Mucosa of descending colon (tissue), 3 donors: ENCODE data around the gene ARHGEF26. TPM values are rescaled to one million over a fixed set of nuclear protein-coding genes. Genes with fewer than 3 reads are reported as not detected.

Experiments
- ATAC-seq: fragments of 200-7000 bp; cut with Tn5 transposase; one replicate; pipeline ENCODE4 v1.9.1; 2020; ENCODE audit warnings: mild to moderate bottlenecking, moderate library complexity
- DNase-seq, 3 donors: peaks; one replicate each; pipeline ENCODE4 v3.0.0-alpha.2; 2020
- H3K36me3 ChIP-seq: fragments of 200-600 bp; one replicate; pipeline ENCODE4 v1.8.0; 2021; ENCODE audit warnings: low read depth, mild to moderate bottlenecking
- H3K4me1 ChIP-seq: fragments of 200-600 bp; one replicate; pipeline ENCODE4 v1.8.0; 2021; ENCODE audit warnings: low read depth, mild to moderate bottlenecking
- H3K4me3 ChIP-seq: fragments of 200-600 bp; one replicate; pipeline ENCODE4 v1.8.0; 2021; ENCODE audit warnings: mild to moderate bottlenecking
- H3K9me3 ChIP-seq: fragments of 200-600 bp; one replicate; pipeline ENCODE4 v1.8.0; 2021; ENCODE audit warnings: mild to moderate bottlenecking
- CTCF ChIP-seq: fragments of 200-600 bp; IDR thresholded peaks from one replicate; pipeline ENCODE4 v1.8.0; 2022; ENCODE audit warnings: antibody characterized with exemption, mild to moderate bottlenecking
- intact Hi-C, 2 donors: fragments of 100-400 bp; cut with DNase I in 1 of 2; cut with micrococcal nuclease in 1 of 2; formaldehyde crosslinking; loops; one replicate each; pipeline versions ENCODE4 v1.11.0 to v1.11.1; 2022; cut with DNase I, micrococcal nuclease
- total RNA-seq, 3 donors: library from RNA; stranded (reverse); fragmentation: NEBNext Ultra II Directional in 2 of 3; extraction: Animal tissue kit (Norgen Biotek cat#: 25700) in 2 of 3; gene quantifications; one replicate each; pipeline versions ENCODE4 v1.2.1 to v1.2.4, GENCODE V29; 2021 to 2023
- donor health status: DM: no; HTN: no; CAD: no; lungs with moderate emphysema.
- donor health status: DM: no; HTN: no; CAD: no.
- donor health status: DM: no; HTN: yes; CAD: no.

Gene ARHGEF26
- total RNA-seq, 3 donors from 2014 or later, result 3.0 to 46.4 (median 6.8) TPM

GRCh38 chr3:154228561-154229216 lies 107.5 kb downstream of the ARHGEF26 start:
- no peak for TF ChIP-seq CTCF
- DNase-seq (no peak), ATAC-seq (no peak)
- intact Hi-C loops, result no loop called here
- Histone ChIP-seq H3K4me1 (no peaks in the 10 kb centered on the region), H3K9me3 (no peaks in the 10 kb centered on the region), H3K4me3 (no peak overlapping the region), H3K36me3 (no peaks in the 10 kb centered on the region)

GRCh38 chr3:154229217-154229590 lies 108.0 kb downstream of the ARHGEF26 start:
- ATAC-seq (no peak), DNase-seq (no peak)
- intact Hi-C loops, result no loop called here
- H3K36me3 ChIP-seq, result no peaks in the 10 kb centered on the region
- TF ChIP-seq CTCF, result no peak
- H3K9me3 ChIP-seq, result no peaks in the 10 kb centered on the region
- H3K4me3 ChIP-seq, result no peak overlapping the region
- H3K4me1 ChIP-seq, result no peaks in the 10 kb centered on the region

GRCh38 chr3:154235330-154235729 lies 114.1 kb downstream of the ARHGEF26 start:
- intact Hi-C loops, result no loop called here
- TF ChIP-seq CTCF, result no peak
- no peaks in the 10 kb centered on the region for H3K4me1 ChIP-seq
- no peaks in the 10 kb centered on the region for H3K36me3 ChIP-seq
- H3K4me3 ChIP-seq, result no peak overlapping the region
- no peak for ATAC-seq
- no peaks in the 10 kb centered on the region for H3K9me3 ChIP-seq
- no peak for DNase-seq

- H3K4me3 ChIP-seq, result no peak overlapping the region
- no peak for TF ChIP-seq CTCF
- no peak for ATAC-seq
- intact Hi-C loops, result no loop called here
- DNase-seq, result no peak
- no peaks in the 10 kb centered on the region for H3K9me3 ChIP-seq
- no peaks in the 10 kb centered on the region for H3K36me3 ChIP-seq
- H3K4me1 ChIP-seq, result no peaks in the 10 kb centered on the region
Observed at GRCh38 chr3:154236331-154236730, 115.1 kb downstream of the ARHGEF26 start.

GRCh38 chr3:154240235-154240634 lies 119.0 kb downstream of the ARHGEF26 start:
- intact Hi-C loops, result no loop called here
- H3K9me3 ChIP-seq, result no peaks in the 10 kb centered on the region
- ATAC-seq (no peak), DNase-seq (no peak)
- no peaks in the 10 kb centered on the region for H3K36me3 ChIP-seq
- no peaks in the 10 kb centered on the region for H3K4me1 ChIP-seq
- no peak for TF ChIP-seq CTCF
- H3K4me3 ChIP-seq, result no peak overlapping the region

- no peaks in the 10 kb centered on the region for H3K4me1 ChIP-seq
- ATAC-seq, result no peak
- intact Hi-C loops, result no loop called here
Observed at GRCh38 chr3:154241496-154241895, 120.3 kb downstream of the ARHGEF26 start.

More at GRCh38 chr3:154241496-154241895, 120.3 kb downstream of the ARHGEF26 start:
- no peak for DNase-seq
- no peak for TF ChIP-seq CTCF
- no peak overlapping the region for H3K4me3 ChIP-seq
- no peaks in the 10 kb centered on the region for H3K9me3 ChIP-seq
- H3K36me3 ChIP-seq, result no peaks in the 10 kb centered on the region
